ENCODE data around the gene TUBB1.
A peak's percentile ranks its signal among the peaks of the same experiment; 100 is the strongest.
"Not testable (repeated sequence)": the region's sequence is repeated elsewhere in the genome, so short reads cannot be mapped to it uniquely, and the experiment has no call there.

TUBB1 gene

GRCh38 chr20:59006167-59006863 lies 12.9 kb upstream of the TUBB1 start:
- DNase-seq (ENCODE audit: low spot score) = no peak

DNA sequence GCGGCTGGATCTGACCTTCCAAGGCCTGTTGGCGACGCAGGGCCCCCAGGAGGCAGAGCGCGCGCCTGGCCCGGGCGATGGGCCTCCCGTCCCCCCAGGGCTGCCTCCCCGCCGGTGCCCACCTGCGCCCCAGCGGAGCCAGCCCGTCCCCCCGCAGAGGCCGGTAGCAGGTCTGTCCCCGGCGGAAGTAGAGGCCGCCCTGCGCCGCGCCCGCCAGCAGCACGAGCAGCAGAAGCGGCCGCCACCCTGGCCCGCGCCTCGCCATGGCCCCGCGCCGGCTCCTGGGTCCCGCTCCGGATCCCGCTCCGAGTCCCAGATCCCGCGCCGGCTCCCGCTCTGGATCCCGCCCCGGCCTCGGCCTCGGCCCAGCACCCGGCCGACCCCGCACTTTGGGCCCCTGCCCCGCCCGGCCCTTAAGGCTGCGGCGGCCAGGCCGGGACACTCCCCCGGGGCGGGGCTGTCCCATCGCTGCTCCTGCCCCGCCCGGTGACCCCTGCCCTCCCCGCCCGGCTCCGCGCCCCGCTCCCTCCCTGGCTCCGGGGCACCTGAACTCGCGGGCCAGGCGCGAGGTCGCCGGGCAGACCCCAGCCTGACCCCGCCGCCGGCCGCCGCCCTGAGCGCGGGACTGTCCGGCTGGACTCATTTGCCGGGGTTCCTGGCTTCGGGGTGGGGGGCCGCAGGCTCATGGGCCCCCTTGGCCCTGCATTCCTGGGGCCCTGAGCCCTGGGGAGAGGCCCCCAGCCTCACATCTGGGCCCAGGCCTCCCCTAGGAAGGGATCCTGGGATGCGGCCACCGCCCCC lies 12.2 kb upstream of the TUBB1 start, which contains the start of gene CTSZ:
Gene CTSZ (minus strand): TSS at position 391 of the 801 bp plus-strand sequence. CDS start 126 bp downstream, at position 265.
- DNase-seq (ENCODE audit: low spot score) = peak; percentile 26

GRCh38 chr20:59007665-59008511 lies 11.3 kb upstream of the TUBB1 start:
- DNase-seq (ENCODE audit: low spot score) = peak; percentile 44

GRCh38 chr20:59008715-59009336 lies 10.4 kb upstream of the TUBB1 start:
- DNase-seq (ENCODE audit: low spot score) = no peak

- DNase-seq (ENCODE audit: low spot score) = no peak
Measured at GRCh38 chr20:59010321-59010994, 8.8 kb upstream of the TUBB1 start.

DNA sequence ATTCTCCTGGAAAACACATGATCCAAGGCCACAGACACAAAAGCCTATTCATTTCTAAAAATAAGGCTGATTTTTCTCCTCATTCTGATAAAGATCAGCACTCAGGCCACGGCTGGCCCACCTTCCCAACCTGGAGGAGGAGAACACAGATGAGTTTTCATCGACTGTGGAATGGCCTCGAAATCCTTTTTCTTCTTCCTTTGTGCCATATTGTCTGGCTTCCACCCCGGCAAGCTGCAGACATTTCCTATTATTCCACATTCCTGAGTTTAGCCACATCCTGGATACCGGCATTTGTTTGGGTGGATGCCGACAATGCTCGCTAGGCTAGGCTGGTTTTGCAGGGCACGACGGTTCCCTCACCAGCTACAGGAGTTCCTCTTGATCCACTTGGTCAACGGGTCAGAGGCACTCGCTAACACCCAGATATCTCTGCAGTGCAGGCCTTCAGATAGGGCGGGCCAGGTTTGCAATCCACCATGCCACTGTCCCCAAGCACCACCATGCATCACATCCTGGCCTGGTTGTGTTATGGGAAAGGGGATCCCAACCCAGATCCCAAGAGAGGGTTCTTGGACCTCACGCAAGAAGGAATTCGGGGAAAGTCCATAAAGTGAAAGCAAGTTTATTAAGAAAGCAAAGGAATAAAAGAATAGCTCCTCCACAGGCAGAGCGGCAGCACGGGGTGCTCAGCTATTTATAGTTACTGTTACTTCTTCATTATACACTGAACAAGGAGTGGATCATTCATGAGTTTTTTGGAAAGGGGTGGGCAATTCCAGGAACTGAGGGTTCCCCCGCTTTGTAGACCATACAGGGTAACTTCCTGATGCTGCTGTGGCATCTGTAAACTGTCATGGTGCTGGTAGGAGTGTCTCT lies 8.0 kb upstream of the TUBB1 start:
- no peak for DNase-seq (ENCODE audit: low spot score)

DNA sequence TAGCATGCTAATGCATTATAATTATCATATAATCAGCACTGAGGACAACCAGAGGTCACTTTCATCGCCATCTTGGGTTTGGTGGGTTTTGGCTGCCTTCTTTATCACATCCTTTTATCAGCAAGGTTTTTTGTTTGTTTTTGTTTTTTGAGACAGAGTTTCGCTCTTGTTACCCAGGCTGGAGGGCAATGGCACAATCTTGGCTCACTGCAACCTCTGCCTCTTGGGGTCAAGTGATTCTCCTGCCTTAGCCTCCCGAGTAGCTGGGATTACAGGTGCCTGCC lies 7.4 kb upstream of the TUBB1 start:
- DNase-seq (ENCODE audit: low spot score) = not testable (repeated sequence)

DNA sequence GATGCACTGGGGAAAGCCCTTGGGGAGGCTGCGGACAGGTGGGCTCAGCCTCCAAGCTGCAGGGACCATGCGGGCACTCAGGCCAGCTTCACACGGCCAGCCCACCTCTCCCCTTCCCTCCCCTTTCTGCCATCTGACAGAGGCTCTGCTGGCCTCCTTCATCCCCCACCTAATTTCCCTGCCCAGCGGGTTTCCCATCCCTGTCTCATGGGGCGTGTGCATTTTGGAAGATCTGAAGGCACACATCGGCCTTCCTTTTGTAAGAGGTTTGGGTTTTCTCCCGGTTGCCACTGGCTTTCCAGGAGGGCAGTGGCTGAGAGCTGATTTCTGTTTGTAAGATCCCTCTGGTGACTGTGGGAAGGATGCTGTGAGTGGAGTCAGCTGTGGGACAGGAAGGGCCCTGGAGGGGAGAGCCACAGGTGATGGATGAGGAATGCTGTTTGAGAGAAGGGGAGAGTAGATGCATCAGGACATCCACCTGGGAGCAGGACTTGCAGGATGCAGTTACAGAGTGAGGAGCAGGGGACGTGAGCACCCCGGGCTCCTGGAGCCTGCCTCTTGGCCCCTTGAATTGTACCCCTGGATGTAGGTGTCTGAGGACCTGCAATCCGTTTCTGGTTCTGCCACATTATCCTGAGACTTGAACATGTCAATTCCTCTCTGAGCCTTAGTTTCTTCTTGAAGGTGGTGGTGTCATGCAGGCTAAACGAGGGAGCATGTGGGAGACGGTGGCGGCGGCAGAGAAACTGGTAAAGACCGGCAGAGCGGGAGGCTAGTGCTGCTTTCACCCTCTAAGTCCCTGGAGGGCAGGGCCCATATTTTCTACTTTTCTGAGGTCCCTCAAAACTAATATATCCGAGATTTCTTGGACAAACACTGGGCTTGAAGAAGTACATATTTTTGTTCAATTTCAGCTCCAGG lies 5.9 kb upstream of the TUBB1 start:
- DNase-seq (ENCODE audit: low spot score) = no peak

DNA sequence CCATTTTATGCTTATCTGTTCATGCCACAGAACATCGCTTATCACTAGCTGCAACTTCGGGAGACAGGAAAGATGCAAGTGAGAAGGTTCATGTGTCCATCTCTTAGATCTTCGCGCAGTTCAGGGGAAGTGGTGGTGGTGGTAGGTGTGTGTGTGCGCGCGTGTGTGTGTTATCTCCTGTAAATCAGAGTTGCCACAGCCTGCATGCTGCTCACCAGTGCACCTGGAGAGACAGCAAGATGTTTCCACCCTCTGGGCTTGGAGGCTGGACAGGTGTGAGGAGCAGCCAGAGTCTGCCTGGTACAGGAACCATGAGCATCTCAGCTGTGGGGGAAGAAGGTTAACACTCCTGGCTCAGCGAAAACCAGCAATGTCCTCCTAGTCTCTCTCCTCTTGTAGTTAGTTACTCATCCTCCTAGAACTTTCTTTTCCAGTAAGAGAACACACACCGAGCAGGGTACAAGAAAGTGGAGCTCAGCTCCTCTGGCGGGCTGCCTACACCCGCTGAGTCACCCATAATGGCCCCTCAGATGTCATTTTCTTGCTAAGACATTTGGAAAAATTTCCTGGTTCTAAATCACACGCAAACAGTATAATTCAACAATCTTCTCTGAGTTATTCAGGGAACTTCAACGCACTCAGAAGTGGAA lies 5.1 kb upstream of the TUBB1 start:
- DNase-seq (ENCODE audit: low spot score) = no peak

DNA sequence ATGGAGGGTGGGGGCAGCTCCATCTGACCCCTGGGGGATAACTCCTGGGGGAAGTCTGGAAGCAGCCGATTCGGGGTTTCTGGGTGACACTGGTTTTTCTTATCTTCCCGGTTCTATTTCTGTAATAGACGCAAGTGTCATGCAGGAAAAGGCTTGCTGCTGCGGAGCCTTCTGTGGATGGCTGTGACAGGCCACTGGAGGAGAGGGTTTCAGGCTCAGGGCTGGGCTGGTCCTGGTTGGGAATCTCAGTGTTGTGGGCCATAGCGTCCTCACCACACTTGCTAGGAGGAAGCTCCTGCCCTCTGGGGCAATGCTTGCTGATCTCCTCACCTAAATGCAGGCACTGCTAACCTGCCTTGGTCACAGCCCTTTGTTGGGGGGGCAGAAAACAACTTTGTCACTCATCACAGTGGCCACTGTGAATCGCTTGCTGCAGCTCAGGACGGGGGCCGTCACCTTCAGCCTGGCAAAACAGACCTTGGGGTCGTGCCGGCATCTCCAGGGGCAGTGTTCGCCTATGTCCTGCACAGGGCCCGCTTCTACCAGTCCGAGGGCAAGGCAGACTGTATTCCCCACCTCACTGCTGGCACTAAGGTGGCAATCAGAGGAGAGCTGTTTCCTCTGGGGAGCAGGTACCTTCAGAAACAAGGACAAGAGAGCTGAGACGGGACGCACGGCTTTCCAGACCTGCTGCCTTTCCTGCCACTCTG lies 4.4 kb upstream of the TUBB1 start:
- DNase-seq (ENCODE audit: low spot score) = no peak

GRCh38 chr20:59015411-59015810 lies 3.8 kb upstream of the TUBB1 start:
- DNase-seq (ENCODE audit: low spot score) = no peak

DNA sequence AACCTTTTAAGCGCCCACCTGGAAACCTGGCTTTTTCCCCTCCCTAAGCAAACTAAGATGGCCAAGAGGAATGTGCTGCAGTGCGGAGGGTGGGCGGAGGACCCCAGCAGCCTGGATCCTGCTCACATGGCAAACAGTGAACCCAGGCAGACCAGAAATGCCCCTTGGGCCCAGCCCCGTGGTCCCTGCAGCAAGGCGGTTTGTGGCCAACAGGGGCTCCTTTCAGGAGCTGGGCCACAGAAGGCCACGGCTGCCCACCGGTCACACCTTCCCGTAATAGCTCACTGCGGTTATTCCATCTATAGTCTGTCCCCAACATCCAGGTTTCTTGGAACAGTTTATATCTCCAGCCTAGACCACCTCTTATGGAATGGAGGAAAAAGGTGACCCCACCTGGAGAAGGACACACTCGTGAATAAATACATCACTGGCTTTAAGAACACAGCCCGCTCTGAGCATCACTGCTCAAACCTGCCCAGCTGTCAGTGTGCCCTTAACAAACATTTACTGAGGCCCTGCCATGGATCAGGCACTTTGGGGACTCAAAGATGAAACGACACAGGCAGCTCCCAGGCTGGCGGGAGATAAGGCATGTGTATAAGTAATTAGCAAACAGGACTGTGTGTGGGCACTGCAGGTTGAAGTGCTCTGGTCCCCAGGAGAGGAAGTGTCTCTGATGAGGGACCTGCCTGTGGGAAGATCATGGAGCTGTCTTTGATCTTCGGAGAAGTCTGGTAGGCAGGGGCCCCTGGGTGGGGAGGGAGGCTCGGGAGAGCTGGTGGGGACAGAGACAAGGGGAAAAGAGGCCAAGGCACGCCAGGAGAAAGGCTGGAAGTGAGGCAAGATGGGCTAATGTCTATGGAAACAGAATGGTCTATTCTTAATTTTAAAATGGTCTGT lies 3.2 kb upstream of the TUBB1 start:
- no peak for DNase-seq (ENCODE audit: low spot score)

GRCh38 chr20:59016795-59017492 lies 2.3 kb upstream of the TUBB1 start:
- DNase-seq (ENCODE audit: low spot score) = no peak

GRCh38 chr20:59017493-59018231 lies 1.6 kb upstream of the TUBB1 start:
- DNase-seq (ENCODE audit: low spot score) = no peak

GRCh38 chr20:59018817-59019216 lies 412 bp upstream of the TUBB1 start:
- DNase-seq (ENCODE audit: low spot score) = no peak

Measured in globus pallidus (tissue), 1 donor.